ENCODE results near the gene SLC27A2.

DNA sequence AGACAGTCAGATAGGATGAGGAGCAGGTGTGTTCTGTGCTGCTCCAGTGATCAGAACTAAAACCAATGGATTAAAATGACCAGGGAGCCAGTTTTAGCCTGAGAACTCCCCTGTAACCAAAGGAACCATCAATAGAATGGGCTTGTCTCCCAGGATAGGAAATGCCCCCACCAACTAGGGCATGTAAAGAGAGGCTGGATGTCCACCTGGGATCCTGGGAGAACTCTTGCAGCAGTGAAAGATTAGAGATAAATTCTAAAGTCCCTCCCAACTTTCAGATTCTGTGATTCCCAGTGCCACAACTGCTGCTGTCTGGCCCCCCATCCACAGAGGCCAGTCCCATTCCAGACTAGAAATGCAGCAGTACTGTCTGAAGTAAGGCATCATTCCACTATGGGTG lies 49.8 kb downstream of the SLC27A2 start:
- TF ChIP-seq, protein P1, sequence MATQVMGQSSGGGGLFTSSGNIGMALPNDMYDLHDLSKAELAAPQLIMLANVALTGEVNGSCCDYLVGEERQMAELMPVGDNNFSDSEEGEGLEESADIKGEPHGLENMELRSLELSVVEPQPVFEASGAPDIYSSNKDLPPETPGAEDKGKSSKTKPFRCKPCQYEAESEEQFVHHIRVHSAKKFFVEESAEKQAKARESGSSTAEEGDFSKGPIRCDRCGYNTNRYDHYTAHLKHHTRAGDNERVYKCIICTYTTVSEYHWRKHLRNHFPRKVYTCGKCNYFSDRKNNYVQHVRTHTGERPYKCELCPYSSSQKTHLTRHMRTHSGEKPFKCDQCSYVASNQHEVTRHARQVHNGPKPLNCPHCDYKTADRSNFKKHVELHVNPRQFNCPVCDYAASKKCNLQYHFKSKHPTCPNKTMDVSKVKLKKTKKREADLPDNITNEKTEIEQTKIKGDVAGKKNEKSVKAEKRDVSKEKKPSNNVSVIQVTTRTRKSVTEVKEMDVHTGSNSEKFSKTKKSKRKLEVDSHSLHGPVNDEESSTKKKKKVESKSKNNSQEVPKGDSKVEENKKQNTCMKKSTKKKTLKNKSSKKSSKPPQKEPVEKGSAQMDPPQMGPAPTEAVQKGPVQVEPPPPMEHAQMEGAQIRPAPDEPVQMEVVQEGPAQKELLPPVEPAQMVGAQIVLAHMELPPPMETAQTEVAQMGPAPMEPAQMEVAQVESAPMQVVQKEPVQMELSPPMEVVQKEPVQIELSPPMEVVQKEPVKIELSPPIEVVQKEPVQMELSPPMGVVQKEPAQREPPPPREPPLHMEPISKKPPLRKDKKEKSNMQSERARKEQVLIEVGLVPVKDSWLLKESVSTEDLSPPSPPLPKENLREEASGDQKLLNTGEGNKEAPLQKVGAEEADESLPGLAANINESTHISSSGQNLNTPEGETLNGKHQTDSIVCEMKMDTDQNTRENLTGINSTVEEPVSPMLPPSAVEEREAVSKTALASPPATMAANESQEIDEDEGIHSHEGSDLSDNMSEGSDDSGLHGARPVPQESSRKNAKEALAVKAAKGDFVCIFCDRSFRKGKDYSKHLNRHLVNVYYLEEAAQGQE (IDR thresholded peaks at IDR 0.05; ENCODE audit: insufficient read depth in 1 of 2, low read depth in 2 of 2, low read length in 2 of 2) = no peak
- TF ChIP-seq TAF1 (IDR thresholded peaks at IDR 0.05; ENCODE audit: borderline replicate concordance, insufficient read depth, low read length) (no peak), POLR2AphosphoS5 (IDR thresholded peaks at IDR 0.05; ENCODE audit: low read depth, low read length) (no peak), SIN3A (IDR thresholded peaks at IDR 0.05; ENCODE audit: borderline replicate concordance, insufficient read depth, low read length) (no peak)
